Loucy (cell line): ENCODE results near the gene CELA2B.
"Not testable (repeated sequence)": the region's sequence is repeated elsewhere in the genome, so short reads cannot be mapped to it uniquely, and the experiment has no call there.

Experiments
- CTCF ChIP-seq: fragments of 200-600 bp; sonication (generic); conservative IDR thresholded peaks from 2 replicates; pipeline ENCODE4 v1.5.1; 2014; ENCODE audit warnings: mild to moderate bottlenecking, antibody characterized with exemption, low read length
- EZH2phosphoT487 ChIP-seq: fragments of 200-600 bp; IDR thresholded peaks from 2 replicates; pipeline ENCODE4 v1.6.1; 2018; ENCODE audit warnings: antibody characterized with exemption, mild to moderate bottlenecking, moderate library complexity, borderline replicate concordance

GRCh38 chr1:15458388-15458787, 17.5 kb upstream of the CELA2B start:
- not testable (repeated sequence) for TF ChIP-seq CTCF, EZH2phosphoT487
